ENCODE results near the gene RNASE12.

Gene RNASE12

GRCh38 chr14:20587489-20588154 lies 3.6 kb downstream of the RNASE12 start, which contains the start of gene RNASE11:
Gene RNASE11 (minus strand): TSS chr14:20588001.
- H3K9me3 ChIP-seq (ENCODE audit: control insufficient read depth, insufficient read depth, low read depth, low read length): no peaks in the 10 kb centered on the region
- TF ChIP-seq ZNF404 (tag by site-specific recombination; IDR thresholded peaks at IDR 0.05): no peak
- TF ChIP-seq ZNF501 (tag by site-specific recombination; IDR thresholded peaks at IDR 0.05): no peak
- no peaks in the 10 kb centered on the region for H3K36me3 ChIP-seq (ENCODE audit: control insufficient read depth in 2 of 2, insufficient read depth in 1 of 2, low read length in 2 of 2)
- no peak within 1 kb of the TSS for H3K27ac ChIP-seq (ENCODE audit: extremely low read depth, low read depth, low read length)
- no peak within 1 kb of the TSS for H3K4me3 ChIP-seq (ENCODE audit: low read depth, low read length)
- ChIA-PET POLR2A (interaction anchor here (0.6 kb wide), 1 partner anchor 112 kb away, joined by 3 read pairs; no protein-coding TSS in a partner anchor), CTCF (no interaction called here)
- no peaks in the 10 kb centered on the region for H3K4me1 ChIP-seq (ENCODE audit: control insufficient read depth, insufficient read depth, low read length)

DNA sequence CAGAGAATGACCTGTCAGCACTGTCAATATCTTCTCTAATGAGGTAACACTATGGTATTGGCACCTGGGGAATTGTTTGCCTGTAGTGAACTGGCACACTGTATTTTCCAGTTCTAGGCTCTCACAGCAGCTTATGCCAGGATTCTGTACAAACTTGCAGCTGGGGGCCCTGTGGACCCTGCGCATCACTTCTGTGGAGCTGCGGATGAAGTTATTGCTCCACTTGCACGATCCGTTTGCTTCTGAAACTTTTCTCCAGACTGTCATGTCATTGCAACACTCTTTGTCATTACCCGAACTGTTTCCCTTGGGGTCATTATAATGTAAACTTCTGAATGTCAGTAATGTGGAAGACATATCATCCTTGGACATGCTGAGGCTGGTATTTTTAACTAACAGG lies 7.3 kb downstream of the RNASE12 start:
- ChIA-PET CTCF (no interaction called here), POLR2A (no interaction called here)
- Histone ChIP-seq H3K27ac (ENCODE audit: extremely low read depth, low read depth, low read length) (no peak overlapping the region), H3K4me1 (ENCODE audit: control insufficient read depth, insufficient read depth, low read length) (no peaks in the 10 kb centered on the region), H3K9me3 (ENCODE audit: control insufficient read depth, insufficient read depth, low read depth, low read length) (no peaks in the 10 kb centered on the region), H3K4me3 (ENCODE audit: low read depth, low read length) (no peak overlapping the region), H3K36me3 (ENCODE audit: control insufficient read depth in 2 of 2, insufficient read depth in 1 of 2, low read length in 2 of 2) (no peaks in the 10 kb centered on the region)
- TF ChIP-seq ZNF223 (tag by site-specific recombination; IDR thresholded peaks at IDR 0.05) (no peak), ZNF48 (tag by site-specific recombination; IDR thresholded peaks at IDR 0.05) (no peak), SP2 (tag by site-specific recombination; IDR thresholded peaks at IDR 0.05) (no peak)
- TF ChIP-seq, protein P1, sequence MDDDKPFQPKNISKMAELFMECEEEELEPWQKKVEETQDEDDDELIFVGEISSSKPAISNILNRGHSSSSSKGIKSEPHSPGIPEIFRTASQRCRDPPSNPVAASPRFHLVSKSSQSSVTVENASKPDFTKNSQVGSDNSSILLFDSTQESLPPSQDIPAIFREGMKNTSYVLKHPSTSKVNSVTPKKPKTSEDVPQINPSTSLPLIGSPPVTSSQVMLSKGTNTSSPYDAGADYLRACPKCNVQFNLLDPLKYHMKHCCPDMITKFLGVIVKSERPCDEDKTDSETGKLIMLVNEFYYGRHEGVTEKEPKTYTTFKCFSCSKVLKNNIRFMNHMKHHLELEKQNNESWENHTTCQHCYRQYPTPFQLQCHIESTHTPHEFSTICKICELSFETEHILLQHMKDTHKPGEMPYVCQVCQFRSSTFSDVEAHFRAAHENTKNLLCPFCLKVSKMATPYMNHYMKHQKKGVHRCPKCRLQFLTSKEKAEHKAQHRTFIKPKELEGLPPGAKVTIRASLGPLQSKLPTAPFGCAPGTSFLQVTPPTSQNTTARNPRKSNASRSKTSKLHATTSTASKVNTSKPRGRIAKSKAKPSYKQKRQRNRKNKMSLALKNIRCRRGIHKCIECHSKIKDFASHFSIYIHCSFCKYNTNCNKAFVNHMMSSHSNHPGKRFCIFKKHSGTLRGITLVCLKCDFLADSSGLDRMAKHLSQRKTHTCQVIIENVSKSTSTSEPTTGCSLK (tag by site-specific recombination; IDR thresholded peaks at IDR 0.05): no peak
- TF ChIP-seq, protein P2, sequence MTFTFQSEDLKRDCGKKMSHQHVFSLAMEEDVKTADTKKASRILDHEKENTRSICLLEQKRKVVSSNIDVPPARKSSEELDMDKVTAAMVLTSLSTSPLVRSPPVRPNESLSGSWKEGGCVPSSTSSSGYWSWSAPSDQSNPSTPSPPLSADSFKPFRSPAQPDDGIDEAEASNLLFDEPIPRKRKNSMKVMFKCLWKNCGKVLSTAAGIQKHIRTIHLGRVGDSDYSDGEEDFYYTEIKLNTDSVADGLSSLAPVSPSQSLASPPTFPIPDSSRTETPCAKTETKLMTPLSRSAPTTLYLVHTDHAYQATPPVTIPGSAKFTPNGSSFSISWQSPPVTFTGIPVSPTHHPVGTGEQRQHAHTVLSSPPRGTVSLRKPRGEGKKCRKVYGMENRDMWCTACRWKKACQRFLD (tag by site-specific recombination; IDR thresholded peaks at IDR 0.05): no peak

GRCh38 chr14:20583142-20583541 lies 8.0 kb downstream of the RNASE12 start:
- CTCF ChIA-PET: no interaction called here
- POLR2A ChIA-PET: no interaction called here
- H3K27ac ChIP-seq (ENCODE audit: extremely low read depth, low read depth, low read length): no peak overlapping the region
- no peaks in the 10 kb centered on the region for H3K4me1 ChIP-seq (ENCODE audit: control insufficient read depth, insufficient read depth, low read length)
- no peaks in the 10 kb centered on the region for H3K36me3 ChIP-seq (ENCODE audit: control insufficient read depth in 2 of 2, insufficient read depth in 1 of 2, low read length in 2 of 2)
- no peaks in the 10 kb centered on the region for H3K9me3 ChIP-seq (ENCODE audit: control insufficient read depth, insufficient read depth, low read depth, low read length)
- TF ChIP-seq ZEB2 (tag by site-specific recombination; IDR thresholded peaks at IDR 0.05) (no peak), ZNF274 (IDR thresholded peaks at IDR 0.05; ENCODE audit: low read length) (no peak), ZNF274 (tag by site-specific recombination; IDR thresholded peaks at IDR 0.05; ENCODE audit: borderline replicate concordance) (no peak), ZNF837 (tag by site-specific recombination; IDR thresholded peaks at IDR 0.05) (no peak), ZNF701 (tag by site-specific recombination; IDR thresholded peaks at IDR 0.05) (no peak), ZBTB20 (tag by site-specific recombination; IDR thresholded peaks at IDR 0.05) (no peak), WT1 (tag by site-specific recombination; IDR thresholded peaks at IDR 0.05) (no peak), ZNF157 (tag by site-specific recombination; IDR thresholded peaks at IDR 0.05) (no peak), ZNF76 (tag by site-specific recombination; IDR thresholded peaks at IDR 0.05; ENCODE audit: borderline replicate concordance, low read depth) (no peak), KLF9 (tag by site-specific recombination; IDR thresholded peaks at IDR 0.05; ENCODE audit: low read depth) (no peak), ZNF202 (tag by site-specific recombination; IDR thresholded peaks at IDR 0.05; ENCODE audit: borderline replicate concordance) (no peak), ZNF48 (tag by site-specific recombination; IDR thresholded peaks at IDR 0.05) (no peak), OVOL3 (tag by site-specific recombination; IDR thresholded peaks at IDR 0.05) (no peak), ZXDB (tag by site-specific recombination; IDR thresholded peaks at IDR 0.05) (no peak), ZNF121 (tag by site-specific recombination; IDR thresholded peaks at IDR 0.05) (no peak), ZNF692 (tag by site-specific recombination; IDR thresholded peaks at IDR 0.05) (no peak), IKZF3 (tag by site-specific recombination; IDR thresholded peaks at IDR 0.05) (no peak), ZNF37A (tag by site-specific recombination; IDR thresholded peaks at IDR 0.05) (no peak)
- TF ChIP-seq, protein P2 (tag by site-specific recombination; IDR thresholded peaks at IDR 0.05): no peak
- no peak overlapping the region for H3K4me3 ChIP-seq (ENCODE audit: low read depth, low read length)

All from HEK293 (cell line).